Measurements from ENCODE around the gene KLHL29. TPM values are rescaled to one million over a fixed set of nuclear protein-coding genes. Genes with fewer than 3 reads are reported as not detected.

KLHL29 gene
- total RNA-seq, 1 donor from 2014 or later = 15.1 TPM

- no peaks in the 10 kb centered on the region for H3K9me3 ChIP-seq
- no peaks in the 10 kb centered on the region for H3K27me3 ChIP-seq
- H3K4me3 ChIP-seq = no peak overlapping the region
- intact Hi-C loops (cut with DNase I) = no loop called here
- DNase-seq = no peak
- TF ChIP-seq CTCF (IDR thresholded peaks at IDR 0.05) = no peak
- no peaks in the 10 kb centered on the region for H3K4me1 ChIP-seq
- H3K36me3 ChIP-seq = peaks cover 29% of the 10 kb centered on the region
- no peak for ATAC-seq
- H3K27ac ChIP-seq = no peak overlapping the region
Observed at GRCh38 chr2:23706613-23707078, 321.7 kb downstream of the KLHL29 start.

- ATAC-seq = no peak
Observed at GRCh38 chr2:23707096-23707495, 322.1 kb downstream of the KLHL29 start.

GRCh38 chr2:23708771-23709170 is 323.8 kb downstream of the KLHL29 start:
- Histone ChIP-seq H3K4me1 (no peaks in the 10 kb centered on the region), H3K4me3 (no peak overlapping the region), H3K9me3 (no peaks in the 10 kb centered on the region), H3K27me3 (no peaks in the 10 kb centered on the region), H3K36me3 (peaks cover 18% of the 10 kb centered on the region), H3K27ac (no peak overlapping the region)
- ATAC-seq (no peak), DNase-seq (no peak)
- intact Hi-C loops (cut with DNase I) = no loop called here
- TF ChIP-seq CTCF (IDR thresholded peaks at IDR 0.05) = no peak

More at GRCh38 chr2:23707096-23707495, 322.1 kb downstream of the KLHL29 start:
- DNase-seq = no peak
- Histone ChIP-seq H3K27ac (no peak overlapping the region), H3K4me3 (no peak overlapping the region), H3K4me1 (no peaks in the 10 kb centered on the region), H3K27me3 (no peaks in the 10 kb centered on the region), H3K36me3 (peaks cover 29% of the 10 kb centered on the region), H3K9me3 (no peaks in the 10 kb centered on the region)
- intact Hi-C loops (cut with DNase I) = no loop called here
- no peak for TF ChIP-seq CTCF (IDR thresholded peaks at IDR 0.05)

- intact Hi-C loops (cut with DNase I) = no loop called here
- DNase-seq = no peak
- Histone ChIP-seq H3K4me3 (no peak overlapping the region), H3K27ac (no peak overlapping the region), H3K27me3 (no peaks in the 10 kb centered on the region), H3K36me3 (peaks cover 18% of the 10 kb centered on the region), H3K9me3 (no peaks in the 10 kb centered on the region), H3K4me1 (no peaks in the 10 kb centered on the region)
- no peak for TF ChIP-seq CTCF (IDR thresholded peaks at IDR 0.05)
- ATAC-seq = no peak
Observed at GRCh38 chr2:23709311-23709710, 324.3 kb downstream of the KLHL29 start.

GRCh38 chr2:23711979-23712755 is 327.2 kb downstream of the KLHL29 start:
- no peaks in the 10 kb centered on the region for H3K4me1 ChIP-seq
- ATAC-seq = no peak
- H3K27ac ChIP-seq = no peak overlapping the region
- no peak overlapping the region for H3K4me3 ChIP-seq
- no peak for TF ChIP-seq CTCF (IDR thresholded peaks at IDR 0.05)
- no peak for DNase-seq
- intact Hi-C loops (cut with DNase I) = no loop called here
- peaks cover 7% of the 10 kb centered on the region for H3K36me3 ChIP-seq
- no peaks in the 10 kb centered on the region for H3K27me3 ChIP-seq
- no peaks in the 10 kb centered on the region for H3K9me3 ChIP-seq

All from upper lobe of right lung (tissue), 1 donor.